K562 (cell line): ENCODE measurements around the gene CHST1. TPM values are rescaled to one million over a fixed set of nuclear protein-coding genes. Genes with fewer than 3 reads are reported as not detected.

Experiments
- ATAC-seq: fragments of 200-7000 bp; cut with Tn5 transposase; 3 replicates; pipeline ENCODE4 v1.9.1; 2020; ENCODE audit warnings: moderate library complexity
- BruUV-seq: library from RNA; stranded (reverse); fragments of 400-500 nt; replicated peaks from 2 replicates; lab custom pipeline; 2021; lab: Mats Ljungman, UMichigan
- CTCF ChIA-PET: fragments of 300-600 bp; formaldehyde crosslinking; extraction: SDS; loops from one replicate; lab custom pipeline; 2021; ENCODE audit warnings: low intra/inter-chr PET ratio; lab: Yijun Ruan, JAX
- POLR2A ChIA-PET: fragments of 300-600, 350-650 bp; sonication (Branson Sonifier 250); formaldehyde crosslinking; extraction: SDS; loops from one replicate; lab custom pipeline; 2021; ENCODE audit warnings: antibody characterized with exemption, inconsistent platforms; lab: Yijun Ruan, JAX
- DNase-seq, 4 experiments: peaks; one replicate each; pipeline versions ENCODE4 v3.0.0 to v3.0.0-alpha.2; 2011 to 2018; ENCODE audit warnings: low spot score in 3 of 4, mixed read lengths in 3 of 4; ENCODE audit errors: extremely low read depth in 1 of 4
- FAIRE-seq: peaks from 2 replicates; lab custom pipeline; 2011; peaks lifted over from hg19 to GRCh38; lab: Jason Lieb, UNC
- H2AFZ ChIP-seq: 2 replicates; pipeline ENCODE4 v1.6.0; 2011; ENCODE audit warnings: low read depth, low read length, control low read depth, inconsistent platforms
- H3K27ac ChIP-seq: fragments of 200-600 bp; 3 replicates; pipeline ENCODE4 v1.8.0; 2011; ENCODE audit warnings: low read depth, mild to moderate bottlenecking, control low read depth, inconsistent platforms, low read length, moderate library complexity, mixed read lengths; ENCODE audit errors: extremely low read depth
- H3K27me3 ChIP-seq, 2 experiments: fragments of 300-600 bp in 1 of 2; 2 replicates in 1 of 2; 3 replicates in 1 of 2; pipeline versions ENCODE4 v1.6.0 to v1.8.0; 2011; ENCODE audit warnings: inconsistent platforms in 2 of 2, low read length in 2 of 2, mild to moderate bottlenecking in 1 of 2, mixed read lengths in 1 of 2, moderate library complexity in 1 of 2; ENCODE audit not compliant: control insufficient read depth in 2 of 2, insufficient read depth in 2 of 2
- H3K36me3 ChIP-seq: fragments of 300-600 bp; 3 replicates; pipeline ENCODE4 v1.8.0; 2011; ENCODE audit warnings: mild to moderate bottlenecking, low read length, inconsistent platforms; ENCODE audit not compliant: control insufficient read depth, insufficient read depth
- H3K4me1 ChIP-seq, 2 experiments: fragments of 200-600 bp in 1 of 2; replicated peaks in 1 of 2; 2 replicates in 1 of 2; 3 replicates in 1 of 2; pipeline versions ENCODE4 v1.5.1 to v1.8.0; 2011; ENCODE audit warnings: inconsistent platforms in 2 of 2, low read length in 2 of 2, mild to moderate bottlenecking in 1 of 2, mixed read lengths in 1 of 2, moderate library complexity in 1 of 2; ENCODE audit not compliant: control insufficient read depth in 2 of 2, insufficient read depth in 2 of 2
- H3K4me2 ChIP-seq: 2 replicates; pipeline ENCODE4 v1.6.1; 2011; ENCODE audit warnings: low read length, control low read depth, inconsistent platforms, mixed read lengths; ENCODE audit not compliant: insufficient read depth
- H3K4me3 ChIP-seq: fragments of 200-600 bp; sonication (generic), shearing (Covaris generic); 2 replicates; pipeline ENCODE4 v1.5.1; 2016; ENCODE audit warnings: control low read depth, inconsistent platforms
- H3K79me2 ChIP-seq: fragments of 200-600 bp; 3 replicates; pipeline ENCODE4 v1.8.0; 2011; ENCODE audit warnings: low read length, inconsistent platforms; ENCODE audit not compliant: control insufficient read depth, insufficient read depth
- H3K9ac ChIP-seq, 2 experiments: 2 replicates each; pipeline versions ENCODE4 v1.6.0 to v1.6.1; 2011; ENCODE audit warnings: low read depth in 2 of 2, low read length in 2 of 2, control low read depth in 1 of 2, inconsistent platforms in 1 of 2, mild to moderate bottlenecking in 1 of 2, mixed read lengths in 1 of 2; ENCODE audit not compliant: insufficient read depth in 1 of 2
- H3K9me1 ChIP-seq: one replicate; pipeline ENCODE4 v1.6.0; 2011; ENCODE audit warnings: inconsistent platforms, mild to moderate bottlenecking, low read length, moderate library complexity; ENCODE audit not compliant: control insufficient read depth, insufficient read depth
- H3K9me3 ChIP-seq: replicated peaks from 2 replicates; pipeline ENCODE4 v1.5.1; 2011; ENCODE audit warnings: low read depth, low read length, inconsistent platforms; ENCODE audit not compliant: control insufficient read depth, insufficient read depth
- H4K20me1 ChIP-seq: replicated peaks from 2 replicates; pipeline ENCODE4 v1.6.1; 2011; ENCODE audit warnings: low read length, inconsistent platforms, mixed read lengths; ENCODE audit not compliant: control insufficient read depth, insufficient read depth
- CEBPB ChIP-seq: fragments of 450-650 bp; IDR thresholded peaks from 2 replicates; pipeline ENCODE4 v1.6.1; 2016; ENCODE audit warnings: missing genetic modification characterization, missing compliant biosample characterization
- MTF1 ChIP-seq: fragments of 250-450 bp; sonication (Bioruptor Pico); IDR thresholded peaks from 2 replicates; pipeline ENCODE4 v1.9.0; 2021; ENCODE audit warnings: moderate library complexity, mild to moderate bottlenecking, inconsistent platforms, borderline replicate concordance
- PRMT5 ChIP-seq: sonication (generic); formaldehyde crosslinking; IDR thresholded peaks from 2 replicates; pipeline ENCODE4 v1.5.0; 2020; ENCODE audit warnings: missing genetic modification reagents
- RNF219 ChIP-seq: fragments of 250-450 bp; sonication (Bioruptor Pico); IDR thresholded peaks from 2 replicates; pipeline ENCODE4 v1.5.0; 2022; ENCODE audit warnings: mild to moderate bottlenecking
- TAF1 ChIP-seq: IDR thresholded peaks from 2 replicates; pipeline ENCODE4 v1.6.1; 2011; ENCODE audit warnings: mild to moderate bottlenecking, low read length, moderate library complexity; ENCODE audit not compliant: insufficient read depth, control insufficient read depth, severe bottlenecking; ENCODE audit errors: extremely low read depth
- TSHZ1 ChIP-seq: fragments of 250-450 bp; sonication (Bioruptor Pico); IDR thresholded peaks from 2 replicates; pipeline ENCODE4 v1.4.0; 2020; ENCODE audit warnings: mild to moderate bottlenecking, moderate library complexity
- U2AF1 ChIP-seq: fragments of 200-400 bp; formaldehyde crosslinking; optimal IDR thresholded peaks from 2 replicates; pipeline ENCODE3; 2017; ENCODE audit warnings: mild to moderate bottlenecking, low read depth, low read length, moderate library complexity
- ZBED1 ChIP-seq: IDR thresholded peaks from 2 replicates; pipeline ENCODE4 v1.6.1; 2014
- ZNF282 ChIP-seq: sonication (generic); formaldehyde crosslinking; IDR thresholded peaks from 2 replicates; pipeline ENCODE4 v1.8.1; 2023; ENCODE audit warnings: missing genetic modification reagents
- ZNF778 ChIP-seq: fragments of 450-650 bp; formaldehyde crosslinking; IDR thresholded peaks from 2 replicates; pipeline ENCODE4 v1.4.0; 2020; ENCODE audit warnings: mild to moderate bottlenecking, moderate library complexity
- WGBS: fragments of 100-300 bp; shearing (Covaris generic); methylation state at CpG from one replicate; pipeline ENCODE4 v1.1.6; 2016; ENCODE audit warnings: low coverage, mixed read lengths; ENCODE audit not compliant: insufficient coverage; ENCODE audit errors: missing lambda C conversion rate; 5-methylcytosine and 5-hydroxymethylcytosine counted together
- in situ Hi-C: fragments of 300-500 bp; cut with MboI; formaldehyde crosslinking; loops from 4 replicates; pipeline ENCODE4 v1.15.0; 2018; ENCODE audit warnings: inconsistent platforms, mixed read lengths
- intact Hi-C: fragments of 100-400 bp; cut with micrococcal nuclease; formaldehyde crosslinking; loops from 2 replicates; pipeline ENCODE4 v1.14.2; 2022
- polyA plus RNA-seq, 8 experiments: library from polyadenylated mRNA; depleted of rRNA in 4 of 8; stranded (reverse) in 5 of 8; unstranded in 3 of 8; fragments of >200 nt; fragmentation: Nextera tagmentation in 2 of 8; fragmentation: Illumina TruSeq in 1 of 8; extraction: Ambion mirVana in 2 of 8; extraction: Trizol in 1 of 8; gene quantifications; 2 replicates each; pipeline versions ENCODE4 v1.2.1 to v1.2.3, GENCODE V29; 2011 to 2014; ENCODE audit warnings: inconsistent platforms in 1 of 8, missing spikeins in 1 of 8
- total RNA-seq, 7 experiments: library from RNA; depleted of rRNA in 6 of 7; stranded (reverse); fragments of >200 nt in 6 of 7; fragmentation: Illumina TruSeq in 2 of 7; extraction: Trizol in 2 of 7; gene quantifications; 2 replicates each; pipeline versions ENCODE4 v1.2.1 to v1.2.3, GENCODE V29; 2011 to 2021; ENCODE audit warnings: low replicate concordance in 1 of 7

CHST1 gene
- total and polyA plus RNA-seq, 9 of the 15 experiments (the other 6 are each of a cell fraction or from before 2014, with no cell fraction given): 0.04 to 0.32 (median 0.18) TPM; not detected in 4

GRCh38 chr11:45661439-45662055, 3.9 kb downstream of the CHST1 start:
- Histone ChIP-seq H3K27ac (no peak overlapping the region), H3K4me2 (no peak overlapping the region), H3K36me3 (no peaks in the 10 kb centered on the region), H3K27me3 (peaks cover 25 to 77% of the 10 kb centered on the region in 2 experiments; a peak in 4 of 5 replicates), H3K9me1 (no peaks in the 10 kb centered on the region), H3K79me2 (no peaks in the 10 kb centered on the region), H3K4me3 (no peak overlapping the region), H3K9me3 (no peaks in the 10 kb centered on the region), H4K20me1 (peaks cover 5% of the 10 kb centered on the region; the same call in 1 of the 2 replicates), H3K4me1 (peaks cover 0 to 27% of the 10 kb centered on the region in 2 experiments; a peak in 2 of 5 replicates), H2AFZ (no peak overlapping the region), H3K9ac (no peak overlapping the region)
- ChIA-PET CTCF (no interaction called here), POLR2A (interaction anchor here (0.6 kb wide), 1 partner anchor 238 kb away, joined by 3 read pairs; no protein-coding TSS in a partner anchor)
- TF ChIP-seq MTF1 (no peak), ZBED1 (no peak), ZNF282 (CRISPR knock-in tag) (no peak), U2AF1 (no peak), CEBPB (tag) (no peak), TSHZ1 (CRISPR knock-in tag) (no peak), ZNF778 (CRISPR knock-in tag) (no peak), PRMT5 (CRISPR knock-in tag) (no peak), TAF1 (no peak), RNF219 (CRISPR knock-in tag) (no peak)
- FAIRE-seq (no peak), DNase-seq (no peak), ATAC-seq (no peak; the same call in 2 of the 3 replicates)
- intact Hi-C loops: no loop called here
- 1% methylated on average over 7 of the region's 7 CpGs for WGBS
- in situ Hi-C loops: no loop called here
- BruUV-seq: no TSS peak
